NCI-H82 (cell line): ENCODE measurements around the gene DCTPP1.

Experiments
- DNase-seq: peaks from one replicate; lab custom pipeline; 2025; lab: John Stamatoyannopoulos, UW

The DCTPP1 gene

DNA sequence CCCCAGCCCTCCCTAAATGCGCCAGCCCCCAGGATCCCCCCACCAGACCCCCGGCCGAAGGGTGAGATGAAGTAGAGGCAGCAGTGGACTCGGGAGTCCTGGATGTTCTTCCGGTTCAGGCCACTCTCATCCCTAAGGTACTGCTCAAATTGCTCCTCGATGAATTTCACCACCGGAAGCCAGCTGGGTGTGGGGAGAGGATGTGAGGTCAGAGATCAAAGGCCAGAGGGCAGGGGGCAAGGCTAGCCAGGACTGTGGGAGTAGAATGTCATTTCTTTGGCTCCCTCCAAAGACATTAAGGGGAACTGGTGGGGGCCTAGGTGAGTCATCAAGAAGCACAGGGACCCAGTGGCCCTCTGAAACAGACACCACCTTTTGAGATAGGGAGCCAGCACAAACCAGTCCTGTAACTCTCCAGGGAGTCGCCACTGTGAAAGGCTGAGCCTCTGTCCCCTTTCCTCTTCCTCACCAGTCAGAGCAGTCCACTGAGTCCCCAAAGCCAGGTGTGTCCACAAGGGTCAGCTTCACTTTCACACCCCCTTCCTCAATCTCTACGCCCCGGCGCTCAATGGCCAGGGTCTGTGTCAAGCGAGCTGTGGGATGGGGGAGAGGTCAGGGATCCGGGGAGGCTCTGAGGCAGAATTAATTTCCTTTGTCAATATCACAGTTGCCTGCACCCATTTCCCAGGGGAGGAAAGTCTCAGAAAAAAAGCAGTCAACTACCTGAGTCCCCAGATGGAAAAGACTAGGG, 48.4 kb downstream of the DCTPP1 start:
- no peak for DNase-seq

DNA sequence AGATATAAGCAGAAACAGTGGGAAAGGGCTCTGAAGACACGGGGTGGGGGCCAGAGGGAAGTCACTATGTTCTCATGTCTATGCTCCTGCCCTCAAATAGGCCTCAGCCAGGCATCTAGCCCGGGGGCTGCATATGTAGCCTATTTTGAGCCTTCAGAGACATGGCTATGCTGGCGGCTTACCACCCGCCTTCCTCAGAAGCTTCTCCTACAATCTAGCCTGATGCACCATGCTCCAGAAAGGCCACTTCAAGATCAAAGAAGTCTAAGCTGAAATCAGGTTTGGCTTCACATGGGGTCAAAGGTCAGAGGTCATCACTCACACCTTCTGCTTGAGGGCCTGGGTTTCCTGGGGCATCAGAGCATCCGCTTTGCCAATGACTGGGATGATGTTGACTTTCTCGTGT, 49.0 kb downstream of the DCTPP1 start:
- DNase-seq, result no peak

DNA sequence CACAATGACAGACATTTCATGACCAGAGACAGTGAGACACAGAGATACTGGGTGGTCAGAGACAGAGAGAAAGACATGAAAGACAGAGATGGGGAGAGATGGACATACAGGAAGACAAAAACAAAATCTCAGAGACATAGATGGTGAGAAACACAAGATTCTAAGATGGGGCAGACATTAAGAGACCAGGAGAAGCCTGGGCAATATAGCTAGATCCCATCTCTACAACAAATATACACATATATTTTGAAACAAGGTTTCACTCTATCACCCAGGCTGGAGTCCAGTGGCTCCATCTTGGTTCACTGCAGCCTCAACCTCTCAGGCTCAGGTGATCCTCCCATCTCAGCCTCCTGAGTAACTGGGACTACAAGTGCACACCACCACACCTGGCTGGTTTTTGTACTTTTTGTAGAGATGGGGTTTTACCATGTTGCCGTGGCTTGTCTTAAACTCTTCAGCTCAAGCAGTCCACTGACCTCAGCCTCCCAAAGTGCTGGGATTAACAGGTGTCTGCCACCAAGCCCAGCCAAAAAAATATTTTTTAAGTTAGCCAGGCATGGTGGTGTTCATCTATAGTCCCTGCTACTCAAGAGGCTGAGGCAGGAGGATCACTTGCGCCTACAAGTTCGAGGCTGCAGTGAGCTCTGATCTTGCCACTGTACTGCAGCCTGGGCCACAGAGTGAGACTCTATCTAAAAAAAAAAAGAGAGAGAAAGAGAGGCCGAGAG, 49.6 kb downstream of the DCTPP1 start:
- no peak for DNase-seq

DNA sequence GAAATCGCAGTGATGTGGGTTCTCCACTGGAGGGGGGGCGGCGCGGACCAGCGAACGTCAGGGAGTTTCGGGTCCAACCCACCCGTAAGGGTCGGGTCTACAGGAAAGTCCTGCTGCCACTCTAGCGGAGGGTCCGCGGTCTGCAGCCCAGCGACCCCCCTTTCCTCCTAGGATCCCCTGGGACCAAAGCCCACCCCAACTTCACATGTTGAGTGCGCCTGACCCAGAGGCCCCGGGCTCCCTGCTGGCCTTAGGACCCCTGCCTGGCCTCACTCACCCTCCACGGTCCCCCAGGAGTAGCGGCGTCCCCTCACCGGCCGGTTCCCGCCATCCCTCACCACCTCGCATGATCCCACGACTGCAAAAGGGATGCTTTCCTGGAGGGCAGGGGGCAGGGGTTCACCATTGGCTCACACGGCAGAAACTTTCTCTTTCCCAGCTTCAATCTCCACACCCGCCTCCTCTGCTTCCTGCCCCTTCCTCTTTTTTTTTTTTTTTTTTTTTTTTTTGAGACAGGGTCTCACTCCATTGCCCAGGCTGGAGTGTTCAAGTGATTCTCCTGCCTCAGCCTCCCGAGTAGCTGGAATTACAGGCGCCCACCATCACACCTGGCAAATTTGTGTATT, 50.6 kb downstream of the DCTPP1 start:
- DNase-seq, result no peak

DNA sequence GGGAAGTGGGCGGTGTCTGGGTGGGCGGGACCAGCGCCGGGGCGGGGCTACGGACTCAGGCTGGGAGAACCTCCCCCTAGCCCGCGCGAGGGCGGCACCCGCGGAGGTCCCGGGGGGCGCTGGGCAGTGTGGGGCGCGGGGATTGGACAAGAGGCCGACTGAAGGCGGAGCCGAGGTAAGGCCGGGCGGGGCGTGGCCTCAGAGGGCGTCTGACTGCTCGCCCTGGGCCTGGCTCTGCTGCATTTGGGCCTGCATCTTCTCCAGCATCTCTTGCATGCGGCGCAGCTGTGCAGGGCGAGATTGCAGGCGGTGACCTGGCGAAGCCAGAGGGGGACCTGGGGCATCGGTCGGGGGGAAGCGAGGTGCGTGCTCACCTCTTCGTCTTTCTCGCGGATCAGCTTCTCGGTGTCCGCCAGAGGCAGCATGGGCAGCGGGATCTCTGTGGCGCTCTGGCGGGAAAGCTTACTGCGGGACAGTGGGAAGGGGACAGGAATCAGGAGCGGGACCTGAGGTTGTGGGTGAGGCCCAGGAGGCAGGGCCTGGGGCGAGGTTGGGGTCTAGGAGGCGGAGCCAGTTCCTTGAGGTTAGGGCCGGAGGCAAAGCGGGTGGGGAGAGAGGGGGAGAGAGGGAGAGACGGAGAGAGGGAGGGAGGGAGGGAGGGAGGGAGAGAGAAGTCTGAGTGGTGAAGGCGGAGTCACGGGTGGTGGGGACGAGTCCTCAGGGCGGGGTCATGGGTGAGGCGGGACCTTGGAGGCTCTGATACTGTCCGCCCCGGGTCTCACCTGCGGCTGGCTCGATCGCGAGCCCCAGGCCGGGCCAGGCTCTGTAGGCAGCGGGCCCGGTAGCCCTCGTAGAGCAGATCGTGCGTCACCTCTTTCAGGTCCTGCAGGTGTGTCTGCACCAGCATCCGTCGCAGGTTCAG, 51.3 kb downstream of the DCTPP1 start:
- peak; percentile 98 for DNase-seq

DNA sequence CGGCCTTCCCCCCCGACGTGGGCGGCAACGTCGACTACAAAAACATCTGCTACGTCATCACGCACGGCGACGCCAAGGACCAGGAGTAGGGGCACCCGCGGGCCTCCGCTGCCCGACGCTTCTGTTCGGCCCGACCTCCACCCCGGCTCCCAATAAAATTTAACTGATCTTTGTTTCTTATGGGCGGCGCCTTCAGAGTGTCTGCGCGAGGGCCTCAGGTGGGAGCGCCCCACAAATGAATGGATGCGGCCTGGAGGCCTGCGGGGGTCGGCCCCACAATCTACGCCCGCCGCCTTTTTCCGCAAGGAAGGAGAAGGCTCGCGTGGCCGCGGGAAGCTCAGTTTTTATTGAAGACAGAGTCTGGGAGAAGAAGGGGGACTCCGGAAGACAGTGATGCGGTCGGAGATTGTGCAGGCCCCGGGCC, 52.0 kb downstream of the DCTPP1 start:
- DNase-seq, result peak; percentile 87

DNA sequence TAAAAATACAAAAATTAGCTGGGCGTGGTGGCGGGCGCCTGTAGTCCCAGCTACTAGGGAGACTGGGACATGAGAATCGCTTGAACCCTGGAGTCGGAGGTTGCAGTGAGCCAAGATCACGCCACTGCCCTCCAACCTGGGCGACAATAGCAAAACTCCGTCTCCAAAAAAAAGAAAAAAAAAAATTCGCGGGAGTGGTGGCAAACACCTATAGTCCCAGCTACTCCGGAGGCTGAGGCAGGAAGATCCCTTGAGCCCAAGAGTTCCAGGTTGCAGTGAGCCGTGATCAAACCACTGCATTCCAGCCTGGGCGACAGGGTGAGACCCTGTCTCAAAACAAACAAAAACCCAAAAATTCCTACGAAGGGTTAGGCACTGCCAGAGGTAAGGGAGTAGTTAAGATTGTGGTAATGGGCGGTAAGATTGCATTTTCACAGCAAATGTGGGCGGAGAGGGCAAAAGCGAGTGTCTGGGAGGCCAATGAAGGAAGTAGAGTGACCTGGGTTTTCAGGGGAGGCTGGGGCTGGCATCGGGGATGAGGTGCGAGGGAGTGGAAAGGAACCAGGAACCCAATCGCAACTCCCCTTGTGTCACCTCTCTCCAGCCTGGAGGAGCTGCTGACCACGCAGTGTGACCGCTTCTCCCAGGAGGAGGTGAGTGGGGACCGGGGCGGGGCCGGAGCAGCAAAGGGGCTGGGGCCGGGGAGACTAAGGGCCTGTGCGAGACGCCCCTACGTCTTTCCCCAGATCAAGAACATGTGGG, 52.6 kb downstream of the DCTPP1 start:
- DNase-seq, result no peak

DNA sequence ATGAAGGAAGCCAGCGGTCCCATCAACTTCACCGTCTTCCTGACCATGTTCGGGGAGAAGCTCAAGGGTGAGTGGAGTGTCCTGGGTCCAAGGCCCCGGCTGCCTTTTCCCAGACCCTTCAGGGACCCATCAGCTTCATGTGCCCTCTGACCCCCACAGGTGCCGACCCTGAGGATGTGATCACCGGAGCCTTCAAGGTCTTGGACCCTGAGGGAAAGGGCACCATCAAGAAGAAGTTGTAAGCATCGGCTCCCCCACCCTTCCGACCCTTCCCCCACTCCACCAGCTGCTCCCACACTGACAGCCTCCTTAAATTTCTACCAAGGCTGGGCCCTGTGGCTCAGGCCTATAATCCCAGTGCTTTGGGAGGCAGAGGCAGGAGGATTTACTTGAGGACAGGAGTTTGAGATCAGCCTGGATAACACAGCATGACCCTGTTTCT, 53.3 kb downstream of the DCTPP1 start:
- DNase-seq, result peak; percentile 85

DNA sequence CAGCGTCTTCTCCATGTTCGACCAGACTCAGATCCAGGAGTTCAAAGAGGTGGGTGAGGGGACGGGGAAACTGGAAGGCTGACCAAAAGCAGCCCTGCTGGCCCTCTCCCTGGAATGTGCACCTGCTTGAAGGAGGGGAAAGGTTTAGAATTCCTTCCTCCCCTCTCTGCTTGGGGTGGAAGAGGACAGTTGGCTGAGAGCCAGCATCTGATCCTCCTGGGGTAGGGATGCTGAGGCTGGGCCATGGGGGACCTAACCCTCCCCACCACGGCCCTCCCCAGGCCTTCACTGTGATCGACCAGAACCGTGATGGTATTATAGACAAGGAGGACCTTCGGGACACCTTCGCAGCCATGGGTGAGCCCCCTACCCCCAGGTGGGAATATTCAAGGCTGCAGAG, 54.0 kb downstream of the DCTPP1 start:
- DNase-seq, result no peak

DNA sequence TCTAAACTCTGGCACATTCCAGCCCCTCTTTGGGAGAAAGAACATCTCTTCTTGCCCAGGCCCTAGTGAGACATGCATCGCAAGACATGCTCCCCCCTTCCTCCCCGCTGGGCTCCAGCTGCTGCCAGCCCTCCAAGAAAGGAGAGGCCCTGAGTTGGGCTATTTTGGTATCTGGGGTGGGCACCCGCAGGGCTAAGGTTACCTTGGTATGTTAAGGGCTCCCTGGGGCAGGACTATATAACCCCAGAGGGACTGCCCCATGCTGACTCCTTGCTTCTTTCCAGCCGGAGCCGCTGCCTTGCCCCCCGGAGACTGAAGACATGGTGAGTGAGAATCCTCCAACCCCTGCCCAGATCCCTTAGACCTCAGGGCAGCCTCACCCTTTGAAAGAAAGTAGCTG, 55.3 kb downstream of the DCTPP1 start, which contains the start of gene MYL11:
Gene MYL11 (plus strand): TSS at position 265 of the 400 bp plus-strand sequence. CDS start 56 bp downstream, at position 321.
- no peak for DNase-seq
